MM.1S (cell line): ENCODE data around the gene ZBED1.

Source experiments
- DNase-seq: peaks from one replicate; pipeline ENCODE4 v3.0.0-alpha.2; 2015
- H2AFZ ChIP-seq: fragments of 300-600 bp; sonication (generic); 2 replicates; pipeline ENCODE4 v1.6.0; 2016; ENCODE audit warnings: antibody characterized with exemption, low read length
- H3F3A ChIP-seq: fragments of 300-600 bp; sonication (generic); 2 replicates; pipeline ENCODE4 v1.6.1; 2016; ENCODE audit warnings: mild to moderate bottlenecking, antibody characterized with exemption, low read length, moderate library complexity, mixed read lengths; ENCODE audit not compliant: insufficient read depth
- H3K27ac ChIP-seq: fragments of 300-600 bp; sonication (generic); 2 replicates; pipeline ENCODE4 v1.5.1; 2016; ENCODE audit warnings: mild to moderate bottlenecking, low read length
- H3K27me3 ChIP-seq: fragments of 300-600 bp; sonication (generic); replicated peaks from 2 replicates; pipeline ENCODE4 v1.6.0; 2016; ENCODE audit warnings: low read length; ENCODE audit not compliant: insufficient read depth
- H3K36me3 ChIP-seq: fragments of 300-600 bp; sonication (generic); replicated peaks from 2 replicates; pipeline ENCODE4 v1.6.1; 2016; ENCODE audit warnings: mild to moderate bottlenecking, low read length, mixed read lengths; ENCODE audit not compliant: insufficient read depth
- H3K4me1 ChIP-seq: fragments of 300-600 bp; sonication (generic); 2 replicates; pipeline ENCODE4 v1.6.1; 2016; ENCODE audit warnings: low read length, mixed read lengths
- H3K4me2 ChIP-seq: fragments of 300-600 bp; sonication (generic); 2 replicates; pipeline ENCODE4 v1.6.0; 2016; ENCODE audit warnings: low read depth, low read length
- H3K4me3 ChIP-seq: fragments of 300-600 bp; sonication (generic); 2 replicates; pipeline ENCODE4 v1.5.1; 2016; ENCODE audit warnings: low read length, mixed read lengths
- H3K79me2 ChIP-seq: fragments of 300-600 bp; sonication (generic); 2 replicates; pipeline ENCODE4 v1.6.1; 2016; ENCODE audit warnings: mixed run types, low read length, mixed read lengths
- H3K9ac ChIP-seq: fragments of 300-600 bp; sonication (generic); 2 replicates; pipeline ENCODE4 v1.6.1; 2016; ENCODE audit warnings: low read length, mixed read lengths
- H3K9me2 ChIP-seq: fragments of 300-600 bp; sonication (generic); replicated peaks from 2 replicates; pipeline ENCODE4 v1.6.1; 2016; ENCODE audit warnings: mild to moderate bottlenecking, low read length, mixed read lengths; ENCODE audit not compliant: insufficient read depth
- H3K9me3 ChIP-seq: fragments of 300-600 bp; sonication (generic); replicated peaks from 2 replicates; pipeline ENCODE4 v1.6.1; 2016; ENCODE audit warnings: mild to moderate bottlenecking, low read length, mixed read lengths; ENCODE audit not compliant: insufficient read depth
- H4K20me1 ChIP-seq: fragments of 300-600 bp; sonication (generic); 2 replicates; pipeline ENCODE4 v1.6.1; 2016; ENCODE audit warnings: mild to moderate bottlenecking, low read length, moderate library complexity, mixed read lengths; ENCODE audit not compliant: insufficient read depth
- CTCF ChIP-seq: fragments of 300-600 bp; sonication (generic); IDR thresholded peaks from 2 replicates; pipeline ENCODE4 v1.5.1; 2016; ENCODE audit warnings: antibody characterized with exemption, low read length, mixed read lengths
- EZH2 ChIP-seq: fragments of 300-600 bp; sonication (generic); optimal IDR thresholded peaks from 2 replicates; pipeline ENCODE3; 2017; ENCODE audit warnings: low read depth, mild to moderate bottlenecking, antibody characterized with exemption, low read length, mixed read lengths
- EZH2phosphoT487 ChIP-seq: fragments of 300-600 bp; sonication (generic); IDR thresholded peaks from 2 replicates; pipeline ENCODE4 v1.6.1; 2018; ENCODE audit warnings: antibody characterized with exemption, low read length

The ZBED1 gene

GRCh38 chrX:2441466-2441865, 59.3 kb downstream of the ZBED1 start:
- Histone ChIP-seq H3K9me3 (no peaks in the 10 kb centered on the region), H3K79me2 (no peaks in the 10 kb centered on the region), H3K9ac (no peak overlapping the region), H3K4me2 (no peak overlapping the region), H3F3A (no peaks in the 10 kb centered on the region), H3K4me1 (no peaks in the 10 kb centered on the region), H3K9me2 (no peaks in the 10 kb centered on the region), H3K27me3 (no peaks in the 10 kb centered on the region), H3K27ac (no peak overlapping the region), H2AFZ (no peak overlapping the region), H4K20me1 (no peaks in the 10 kb centered on the region), H3K36me3 (no peaks in the 10 kb centered on the region), H3K4me3 (no peak overlapping the region)
- no peak for TF ChIP-seq CTCF
- no peak for TF ChIP-seq EZH2
- no peak for TF ChIP-seq EZH2phosphoT487
- DNase-seq = no peak

- no peaks in the 10 kb centered on the region for H3K9me3 ChIP-seq
- H3K27ac ChIP-seq = no peak overlapping the region
- H3K9me2 ChIP-seq = no peaks in the 10 kb centered on the region
- H4K20me1 ChIP-seq = no peaks in the 10 kb centered on the region
- H3K9ac ChIP-seq = no peak overlapping the region
- H3K4me2 ChIP-seq = no peak overlapping the region
- no peaks in the 10 kb centered on the region for H3K4me1 ChIP-seq
- H3F3A ChIP-seq = no peaks in the 10 kb centered on the region
- no peaks in the 10 kb centered on the region for H3K79me2 ChIP-seq
- no peak overlapping the region for H3K4me3 ChIP-seq
- no peaks in the 10 kb centered on the region for H3K27me3 ChIP-seq
- DNase-seq = no peak
- no peak overlapping the region for H2AFZ ChIP-seq
- TF ChIP-seq CTCF (no peak), EZH2 (no peak)
- no peaks in the 10 kb centered on the region for H3K36me3 ChIP-seq
Observed at GRCh38 chrX:2439613-2440012, 61.2 kb downstream of the ZBED1 start.
